GM10248 (cell line): ENCODE measurements around the gene NACC2.

Experiments
- CTCF ChIA-PET: fragments of 300-600 bp; sonication (Branson Sonifier 250); formaldehyde crosslinking; extraction: SDS; loops from one replicate; lab custom pipeline; 2021; ENCODE audit warnings: antibody characterized with exemption; lab: Yijun Ruan, JAX
- POLR2A ChIA-PET: fragments of 350-650 bp; sonication (Branson Sonifier 250); formaldehyde crosslinking; extraction: SDS; loops from one replicate; lab custom pipeline; 2020; ENCODE audit warnings: antibody characterized with exemption; lab: Yijun Ruan, JAX
- DNase-seq: peaks from one replicate; pipeline ENCODE4 v3.0.0; 2012; ENCODE audit errors: extremely low spot score
- CTCF ChIP-seq: IDR thresholded peaks from 2 replicates; pipeline ENCODE4 v1.5.1; 2012; ENCODE audit warnings: mild to moderate bottlenecking, low read depth; ENCODE audit errors: extremely low read depth, missing control alignments, control extremely low read depth

The NACC2 gene

GRCh38 chr9:136047775-136048559 lies 47.1 kb downstream of the NACC2 start:
- ChIA-PET POLR2A (no interaction called here), CTCF (no interaction called here)
- no peak for DNase-seq
- no peak for TF ChIP-seq CTCF

GRCh38 chr9:136047076-136047774 lies 47.9 kb downstream of the NACC2 start:
- ChIA-PET POLR2A (no interaction called here), CTCF (no interaction called here)
- TF ChIP-seq CTCF, result no peak
- no peak for DNase-seq

- POLR2A ChIA-PET, result no interaction called here
- TF ChIP-seq CTCF, result no peak
- CTCF ChIA-PET, result no interaction called here
- no peak for DNase-seq
Observed at GRCh38 chr9:136046554-136046920, 48.6 kb downstream of the NACC2 start.

GRCh38 chr9:136045595-136046553 lies 49.2 kb downstream of the NACC2 start:
- no peak for DNase-seq
- POLR2A ChIA-PET, result no interaction called here
- CTCF ChIA-PET, result no interaction called here
- TF ChIP-seq CTCF, result no peak

GRCh38 chr9:136044971-136045594 lies 50.0 kb downstream of the NACC2 start:
- CTCF ChIA-PET, result no interaction called here
- POLR2A ChIA-PET, result no interaction called here
- no peak for TF ChIP-seq CTCF
- DNase-seq, result no peak
